Astrocyte of the spinal cord (primary cell): ENCODE data around the gene CAVIN1.
"Not testable (repeated sequence)": the region's sequence is repeated elsewhere in the genome, so short reads cannot be mapped to it uniquely, and the experiment has no call there.

Experiments used
- DNase-seq: peaks from one replicate; pipeline ENCODE4 v3.0.0; 2011; ENCODE audit warnings: low read depth, low spot score
- H3K4me3 ChIP-seq: 2 replicates; pipeline ENCODE4 v1.5.1; 2011; ENCODE audit warnings: low read depth, mild to moderate bottlenecking, low read length, moderate library complexity
- in situ Hi-C: cut with HindIII; loops from 2 replicates; pipeline ENCODE4 v1.10.0; 2017; ENCODE audit warnings: low sequenced_read_pairs
- TF ChIP-seq, protein P1 (sequence below): IDR thresholded peaks from 2 replicates; pipeline ENCODE4 v1.5.1; 2012; ENCODE audit warnings: low read depth, mild to moderate bottlenecking, low read length, inconsistent platforms

The CAVIN1 gene

DNA sequence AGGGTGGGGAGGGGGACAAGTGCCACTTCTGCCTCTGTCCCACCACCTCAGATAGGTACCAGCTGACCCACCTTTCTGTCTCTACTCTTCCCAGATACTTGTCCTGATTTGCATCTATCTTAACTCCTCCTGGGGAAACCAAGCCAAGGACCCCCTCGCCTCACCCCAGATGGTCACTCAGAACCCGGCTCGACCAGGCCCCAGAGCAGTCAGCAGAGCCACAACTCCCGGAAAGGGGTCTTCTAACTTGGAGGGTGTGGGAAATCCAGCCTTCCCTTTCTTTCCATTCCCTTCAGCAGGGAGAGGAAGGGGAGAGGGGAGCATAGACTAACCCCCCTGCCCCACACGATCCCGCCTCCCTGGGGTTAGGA, 1.9 kb downstream of the CAVIN1 start:
- peak overlapping the region; percentile 99 for H3K4me3 ChIP-seq
- DNase-seq = no peak
- in situ Hi-C loops = no loop called here
- TF ChIP-seq, protein P1, sequence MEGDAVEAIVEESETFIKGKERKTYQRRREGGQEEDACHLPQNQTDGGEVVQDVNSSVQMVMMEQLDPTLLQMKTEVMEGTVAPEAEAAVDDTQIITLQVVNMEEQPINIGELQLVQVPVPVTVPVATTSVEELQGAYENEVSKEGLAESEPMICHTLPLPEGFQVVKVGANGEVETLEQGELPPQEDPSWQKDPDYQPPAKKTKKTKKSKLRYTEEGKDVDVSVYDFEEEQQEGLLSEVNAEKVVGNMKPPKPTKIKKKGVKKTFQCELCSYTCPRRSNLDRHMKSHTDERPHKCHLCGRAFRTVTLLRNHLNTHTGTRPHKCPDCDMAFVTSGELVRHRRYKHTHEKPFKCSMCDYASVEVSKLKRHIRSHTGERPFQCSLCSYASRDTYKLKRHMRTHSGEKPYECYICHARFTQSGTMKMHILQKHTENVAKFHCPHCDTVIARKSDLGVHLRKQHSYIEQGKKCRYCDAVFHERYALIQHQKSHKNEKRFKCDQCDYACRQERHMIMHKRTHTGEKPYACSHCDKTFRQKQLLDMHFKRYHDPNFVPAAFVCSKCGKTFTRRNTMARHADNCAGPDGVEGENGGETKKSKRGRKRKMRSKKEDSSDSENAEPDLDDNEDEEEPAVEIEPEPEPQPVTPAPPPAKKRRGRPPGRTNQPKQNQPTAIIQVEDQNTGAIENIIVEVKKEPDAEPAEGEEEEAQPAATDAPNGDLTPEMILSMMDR = no peak

DNA sequence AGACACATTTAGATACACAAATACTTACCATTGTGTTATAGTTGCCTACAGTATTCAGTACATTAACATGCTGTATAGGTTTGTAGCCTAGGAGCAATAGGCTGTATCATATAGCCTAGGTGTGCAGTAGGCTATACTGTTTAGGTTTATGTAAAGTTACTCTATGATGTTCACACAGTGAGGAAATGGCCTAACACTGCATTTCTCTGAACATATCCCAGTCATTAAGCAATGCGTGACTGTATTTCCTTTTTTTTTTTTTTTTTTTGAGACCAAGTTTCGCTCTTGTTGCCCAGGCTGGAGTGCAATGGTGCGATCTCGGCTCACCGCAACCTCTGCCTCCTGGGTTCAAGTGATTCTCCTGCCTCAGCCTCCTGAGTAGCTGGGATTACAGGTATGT, 5.1 kb downstream of the CAVIN1 start:
- H3K4me3 ChIP-seq, in situ Hi-C loops, DNase-seq: not testable (repeated sequence)

DNA sequence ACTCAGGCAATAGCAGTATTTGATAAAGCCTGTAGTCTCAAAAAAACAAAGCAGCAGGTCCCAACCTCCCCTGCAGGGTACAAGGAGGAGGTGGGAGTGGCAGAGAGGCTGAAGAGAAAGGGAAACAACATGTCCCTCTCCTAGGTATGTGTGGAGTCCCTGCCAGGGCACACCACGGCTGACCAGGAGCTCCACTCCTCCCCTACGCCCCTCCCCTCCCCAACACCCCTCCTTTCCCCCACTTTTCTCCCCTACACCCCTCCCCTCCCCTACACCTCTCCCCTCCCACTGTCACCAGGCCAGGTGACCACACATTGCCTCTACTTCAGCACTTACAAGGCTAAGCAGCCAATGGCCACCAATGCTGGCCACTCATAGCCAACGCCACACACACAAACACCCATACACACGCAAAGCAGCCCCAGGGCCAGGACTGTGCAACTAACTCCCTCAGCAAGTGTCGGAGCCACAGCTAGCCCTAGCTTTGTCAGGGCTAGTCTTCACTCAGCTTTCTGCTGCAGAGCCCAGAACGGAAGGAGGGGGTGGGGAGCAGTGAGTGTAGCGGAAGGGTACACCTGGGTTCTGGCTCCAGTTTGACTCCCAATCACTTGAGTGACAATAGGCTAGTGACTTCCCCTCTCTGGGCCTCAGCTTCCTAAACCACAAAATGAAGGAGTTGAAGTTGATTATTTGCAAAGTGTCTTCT, 8.2 kb downstream of the CAVIN1 start:
- DNase-seq = no peak
- no peak overlapping the region for H3K4me3 ChIP-seq
- in situ Hi-C loops = no loop called here
- TF ChIP-seq, protein P1 = no peak

GRCh38 chr17:42413464-42414040, 9.5 kb downstream of the CAVIN1 start:
- no peak overlapping the region for H3K4me3 ChIP-seq
- in situ Hi-C loops = no loop called here
- DNase-seq = no peak
- TF ChIP-seq, protein P1 = no peak

GRCh38 chr17:42411905-42412679, 11.0 kb downstream of the CAVIN1 start:
- no peak for DNase-seq
- in situ Hi-C loops = no loop called here
- TF ChIP-seq, protein P1 = no peak
- no peak overlapping the region for H3K4me3 ChIP-seq

- DNase-seq = no peak
- TF ChIP-seq, protein P1 = no peak
- in situ Hi-C loops = no loop called here
- no peak overlapping the region for H3K4me3 ChIP-seq
These were observed 11.7 kb downstream of the CAVIN1 start for GRCh38 chr17:42411361-42411760.

- TF ChIP-seq, protein P1 = no peak
- no peak for DNase-seq
- in situ Hi-C loops = no loop called here
- no peak overlapping the region for H3K4me3 ChIP-seq
These were observed 12.8 kb downstream of the CAVIN1 start for GRCh38 chr17:42410319-42410685.
